ENCODE measurements around the gene SAV1. TPM values are rescaled to one million over a fixed set of nuclear protein-coding genes. Genes with fewer than 3 reads are reported as not detected.
A peak's percentile ranks its signal among the peaks of the same experiment; 100 is the strongest.

The SAV1 gene
- total RNA-seq, 1 donor from 2014 or later: 11.6 TPM

DNA sequence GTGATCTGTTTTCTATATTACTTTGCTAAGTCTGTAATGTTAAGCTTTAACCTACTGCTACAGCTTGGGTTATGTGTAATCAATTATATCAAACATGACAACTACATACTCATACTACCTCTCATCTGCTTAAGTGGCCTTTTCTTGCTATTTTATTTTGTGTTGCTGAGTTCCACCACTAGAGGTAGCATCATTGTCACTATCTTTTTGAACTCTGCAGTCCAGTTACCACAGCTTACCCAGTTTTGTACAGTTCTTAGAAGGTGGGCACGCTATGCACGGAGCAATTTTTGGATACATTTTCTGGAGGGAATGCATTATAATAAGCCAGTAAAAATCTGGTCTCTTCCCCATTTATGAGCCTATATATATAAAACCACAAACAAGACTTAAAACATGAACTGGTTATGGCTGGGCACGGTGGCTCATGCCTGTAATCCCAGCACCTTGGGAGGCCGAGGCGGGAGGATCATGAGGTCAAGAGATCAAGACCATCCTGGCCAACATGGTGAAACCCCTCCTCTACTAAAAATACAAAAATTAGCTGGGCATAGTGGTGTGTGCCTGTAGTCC, 48.5 kb downstream of the SAV1 start:
- Mint-ChIP-seq H3K36me3 (ENCODE audit: unreplicated experiment) (no peaks in the 10 kb centered on the region), H3K4me3 (ENCODE audit: unreplicated experiment) (no peak overlapping the region), H3K27ac (ENCODE audit: unreplicated experiment) (no peak overlapping the region), H3K9me3 (ENCODE audit: unreplicated experiment) (no peaks in the 10 kb centered on the region), H3K4me1 (ENCODE audit: low read depth, unreplicated experiment) (no peaks in the 10 kb centered on the region), H3K27me3 (ENCODE audit: unreplicated experiment) (no peaks in the 10 kb centered on the region)
- TF ChIP-seq, protein P1, sequence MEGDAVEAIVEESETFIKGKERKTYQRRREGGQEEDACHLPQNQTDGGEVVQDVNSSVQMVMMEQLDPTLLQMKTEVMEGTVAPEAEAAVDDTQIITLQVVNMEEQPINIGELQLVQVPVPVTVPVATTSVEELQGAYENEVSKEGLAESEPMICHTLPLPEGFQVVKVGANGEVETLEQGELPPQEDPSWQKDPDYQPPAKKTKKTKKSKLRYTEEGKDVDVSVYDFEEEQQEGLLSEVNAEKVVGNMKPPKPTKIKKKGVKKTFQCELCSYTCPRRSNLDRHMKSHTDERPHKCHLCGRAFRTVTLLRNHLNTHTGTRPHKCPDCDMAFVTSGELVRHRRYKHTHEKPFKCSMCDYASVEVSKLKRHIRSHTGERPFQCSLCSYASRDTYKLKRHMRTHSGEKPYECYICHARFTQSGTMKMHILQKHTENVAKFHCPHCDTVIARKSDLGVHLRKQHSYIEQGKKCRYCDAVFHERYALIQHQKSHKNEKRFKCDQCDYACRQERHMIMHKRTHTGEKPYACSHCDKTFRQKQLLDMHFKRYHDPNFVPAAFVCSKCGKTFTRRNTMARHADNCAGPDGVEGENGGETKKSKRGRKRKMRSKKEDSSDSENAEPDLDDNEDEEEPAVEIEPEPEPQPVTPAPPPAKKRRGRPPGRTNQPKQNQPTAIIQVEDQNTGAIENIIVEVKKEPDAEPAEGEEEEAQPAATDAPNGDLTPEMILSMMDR (IDR thresholded peaks at IDR 0.05; ENCODE audit: partially characterized antibody, unreplicated experiment): peak; percentile 57
- no peak for DNase-seq

DNA sequence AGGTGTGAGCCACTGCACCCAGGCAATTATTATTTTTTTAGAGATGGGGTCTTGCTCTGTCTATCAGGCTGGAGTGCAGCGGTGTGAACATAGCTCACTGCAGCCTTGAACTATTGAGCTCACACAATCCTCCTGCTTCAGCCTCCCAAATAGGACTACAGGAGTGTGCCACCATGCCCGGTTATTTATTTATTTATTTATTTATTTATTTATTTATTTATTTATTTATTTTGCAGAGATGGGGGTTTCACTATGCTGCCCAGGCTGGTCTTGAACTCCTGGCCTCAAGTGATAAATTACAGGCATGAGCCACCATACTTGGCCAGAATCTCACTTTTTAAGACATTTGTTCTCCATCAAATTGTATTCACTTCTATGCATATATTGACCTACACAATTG, 51.8 kb downstream of the SAV1 start:
- Mint-ChIP-seq H3K27me3 (ENCODE audit: unreplicated experiment) (no peaks in the 10 kb centered on the region), H3K27ac (ENCODE audit: unreplicated experiment) (no peak overlapping the region), H3K36me3 (ENCODE audit: unreplicated experiment) (no peaks in the 10 kb centered on the region), H3K4me3 (ENCODE audit: unreplicated experiment) (no peak overlapping the region), H3K9me3 (ENCODE audit: unreplicated experiment) (peaks cover 2% of the 10 kb centered on the region), H3K4me1 (ENCODE audit: low read depth, unreplicated experiment) (peaks cover 4% of the 10 kb centered on the region)
- DNase-seq: no peak
- TF ChIP-seq, protein P1 (IDR thresholded peaks at IDR 0.05; ENCODE audit: partially characterized antibody, unreplicated experiment): no peak

DNA sequence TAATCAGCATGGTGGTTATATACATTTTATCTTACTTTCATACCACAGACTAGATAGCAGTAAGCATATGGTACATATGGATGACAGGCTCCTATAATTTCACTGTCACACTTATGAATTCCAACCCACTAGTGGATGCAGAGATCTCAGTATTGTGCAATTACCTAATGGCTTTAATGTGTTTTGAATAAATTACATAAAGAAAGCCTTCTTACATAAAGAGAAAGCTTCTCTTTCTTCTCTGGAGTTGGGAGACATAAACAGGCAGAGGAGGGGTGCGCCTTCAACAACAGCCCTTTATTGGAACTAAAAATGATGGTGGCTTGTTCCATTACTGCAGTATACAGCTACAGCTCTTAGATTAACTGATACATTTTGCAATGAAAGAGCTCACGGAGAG, 52.6 kb downstream of the SAV1 start:
- Mint-ChIP-seq H3K4me1 (ENCODE audit: low read depth, unreplicated experiment) (peaks cover 4% of the 10 kb centered on the region), H3K9me3 (ENCODE audit: unreplicated experiment) (peaks cover 2% of the 10 kb centered on the region), H3K27me3 (ENCODE audit: unreplicated experiment) (no peaks in the 10 kb centered on the region), H3K36me3 (ENCODE audit: unreplicated experiment) (no peaks in the 10 kb centered on the region), H3K27ac (ENCODE audit: unreplicated experiment) (peak overlapping the region; percentile 12), H3K4me3 (ENCODE audit: unreplicated experiment) (no peak overlapping the region)
- DNase-seq: no peak
- TF ChIP-seq, protein P1 (IDR thresholded peaks at IDR 0.05; ENCODE audit: partially characterized antibody, unreplicated experiment): no peak

DNA sequence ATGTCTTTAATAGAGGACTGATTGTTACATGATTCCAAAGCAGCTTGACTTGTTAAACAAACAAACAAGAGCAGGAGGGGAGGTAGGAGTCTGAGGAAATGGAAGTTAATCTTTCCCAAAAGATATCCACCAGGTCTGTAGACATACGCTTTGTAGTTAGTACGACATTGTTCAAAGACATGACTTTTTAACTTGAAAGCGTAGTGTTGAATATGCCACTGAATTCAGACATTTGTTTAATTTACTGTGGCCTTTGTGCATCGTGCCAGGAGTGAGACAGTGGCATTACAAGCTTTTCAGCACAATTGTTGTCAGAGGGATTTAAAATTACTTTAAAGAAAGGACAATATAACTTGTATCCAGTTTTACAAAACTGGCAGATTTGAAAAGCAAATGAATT, 53.0 kb downstream of the SAV1 start:
- DNase-seq: no peak
- peaks cover 2% of the 10 kb centered on the region for H3K9me3 Mint-ChIP-seq (ENCODE audit: unreplicated experiment)
- H3K4me1 Mint-ChIP-seq (ENCODE audit: low read depth, unreplicated experiment): peaks cover 4% of the 10 kb centered on the region
- TF ChIP-seq, protein P1 (IDR thresholded peaks at IDR 0.05; ENCODE audit: partially characterized antibody, unreplicated experiment): no peak
- no peak overlapping the region for H3K27ac Mint-ChIP-seq (ENCODE audit: unreplicated experiment)
- H3K27me3 Mint-ChIP-seq (ENCODE audit: unreplicated experiment): no peaks in the 10 kb centered on the region
- H3K4me3 Mint-ChIP-seq (ENCODE audit: unreplicated experiment): no peak overlapping the region
- no peaks in the 10 kb centered on the region for H3K36me3 Mint-ChIP-seq (ENCODE audit: unreplicated experiment)

DNA sequence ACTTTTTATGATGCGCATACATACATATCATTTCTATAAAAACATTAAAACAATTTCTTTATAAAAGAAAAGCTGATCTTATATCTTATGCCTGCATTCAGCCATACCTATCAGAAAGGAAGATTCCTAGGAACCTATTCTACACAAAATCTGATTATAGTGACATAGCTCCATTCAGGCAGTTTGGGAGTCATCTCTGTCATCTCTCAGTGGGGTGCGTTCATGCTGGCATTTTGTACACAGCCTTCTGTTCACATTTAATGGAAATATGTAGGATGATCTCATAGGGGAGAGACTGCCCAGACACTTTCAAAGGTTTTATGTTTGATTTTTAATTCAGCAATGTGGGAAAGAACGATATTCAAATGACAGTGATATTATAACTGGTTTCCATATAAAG, 55.3 kb downstream of the SAV1 start:
- TF ChIP-seq, protein P1 (IDR thresholded peaks at IDR 0.05; ENCODE audit: partially characterized antibody, unreplicated experiment): no peak
- no peaks in the 10 kb centered on the region for H3K27me3 Mint-ChIP-seq (ENCODE audit: unreplicated experiment)
- no peak for DNase-seq

More for the DNA sequence above, 55.3 kb downstream of the SAV1 start:
- Mint-ChIP-seq H3K4me3 (ENCODE audit: unreplicated experiment) (no peak overlapping the region), H3K9me3 (ENCODE audit: unreplicated experiment) (peaks cover 2% of the 10 kb centered on the region), H3K4me1 (ENCODE audit: low read depth, unreplicated experiment) (peaks cover 4% of the 10 kb centered on the region), H3K27ac (ENCODE audit: unreplicated experiment) (no peak overlapping the region), H3K36me3 (ENCODE audit: unreplicated experiment) (no peaks in the 10 kb centered on the region)

All from glutamatergic neuron (in vitro differentiated cells).